NCI-H187 treated with DMSO at 0.1 percent for 48 hours (cell line): ENCODE data around the gene ADAM21.
"Not testable (repeated sequence)": the region's sequence is repeated elsewhere in the genome, so short reads cannot be mapped to it uniquely, and the experiment has no call there.

Experiments used
- DNase-seq: peaks from one replicate; lab custom pipeline; 2025; lab: John Stamatoyannopoulos, UW

ADAM21 gene

GRCh38 chr14:70451874-70452273 lies at the start of gene ADAM21:
Gene ADAM21 (plus strand): TSS chr14:70452174. CDS start chr14:70457500, 5,326 bp downstream.
- no peak for DNase-seq

- DNase-seq: not testable (repeated sequence)
These were observed 48.6 kb upstream of the ADAM21 start for GRCh38 chr14:70403335-70403734.

GRCh38 chr14:70406216-70406615 lies 45.8 kb upstream of the ADAM21 start:
- not testable (repeated sequence) for DNase-seq

- no peak for DNase-seq
These were observed 44.4 kb upstream of the ADAM21 start for GRCh38 chr14:70407621-70408020.

GRCh38 chr14:70415788-70416187 lies 36.2 kb upstream of the ADAM21 start:
- DNase-seq: no peak

GRCh38 chr14:70416338-70416724 lies 35.6 kb upstream of the ADAM21 start:
- DNase-seq: no peak

- DNase-seq: peak; percentile 65
These were observed 35.1 kb upstream of the ADAM21 start, which contains the start of gene SYNJ2BP for GRCh38 chr14:70416725-70417349. Gene SYNJ2BP (minus strand): TSS chr14:70417090. CDS start chr14:70416963, 127 bp downstream.

- DNase-seq: not testable (repeated sequence)
These were observed 32.6 kb upstream of the ADAM21 start for GRCh38 chr14:70419270-70419931.

GRCh38 chr14:70422538-70422937 lies 29.4 kb upstream of the ADAM21 start:
- DNase-seq: no peak

- no peak for DNase-seq
These were observed 26.6 kb upstream of the ADAM21 start for GRCh38 chr14:70425354-70425753.

- not testable (repeated sequence) for DNase-seq
These were observed 25.4 kb upstream of the ADAM21 start for GRCh38 chr14:70426555-70426954.

GRCh38 chr14:70436867-70437266 lies 15.1 kb upstream of the ADAM21 start:
- DNase-seq: no peak

- DNase-seq: no peak
These were observed 10.3 kb upstream of the ADAM21 start for GRCh38 chr14:70441641-70442040.

GRCh38 chr14:70442750-70443149 lies 9.2 kb upstream of the ADAM21 start:
- no peak for DNase-seq

GRCh38 chr14:70448633-70449340 lies 3.2 kb upstream of the ADAM21 start:
- DNase-seq: no peak

- no peak for DNase-seq
These were observed 2.8 kb downstream of the ADAM21 start for GRCh38 chr14:70454731-70455130.

- no peak for DNase-seq
These were observed 16.8 kb downstream of the ADAM21 start for GRCh38 chr14:70468731-70469130.

GRCh38 chr14:70470863-70471563 lies 19.0 kb downstream of the ADAM21 start:
- DNase-seq: not testable (repeated sequence)

- DNase-seq: no peak
These were observed 20.5 kb downstream of the ADAM21 start for GRCh38 chr14:70472253-70473159.

GRCh38 chr14:70473825-70474224 lies 21.9 kb downstream of the ADAM21 start:
- DNase-seq: no peak

GRCh38 chr14:70475459-70475858 lies 23.5 kb downstream of the ADAM21 start:
- not testable (repeated sequence) for DNase-seq
